HG03025 (cell line): ENCODE data around the gene UGT1A9.

Source experiments
- ATAC-seq: cut with Tn5 transposase; IDR thresholded peaks from one replicate; pipeline ENCODE4 v1.9.1; 2021; ENCODE audit warnings: mild to moderate bottlenecking, moderate library complexity; ENCODE audit not compliant: unreplicated experiment, low FRiP score

The UGT1A9 gene

GRCh38 chr2:233792720-233793119 is 121.0 kb downstream of the UGT1A9 start:
- ATAC-seq = no peak

- ATAC-seq = no peak
These were observed 121.9 kb downstream of the UGT1A9 start for GRCh38 chr2:233793465-233794127.

DNA sequence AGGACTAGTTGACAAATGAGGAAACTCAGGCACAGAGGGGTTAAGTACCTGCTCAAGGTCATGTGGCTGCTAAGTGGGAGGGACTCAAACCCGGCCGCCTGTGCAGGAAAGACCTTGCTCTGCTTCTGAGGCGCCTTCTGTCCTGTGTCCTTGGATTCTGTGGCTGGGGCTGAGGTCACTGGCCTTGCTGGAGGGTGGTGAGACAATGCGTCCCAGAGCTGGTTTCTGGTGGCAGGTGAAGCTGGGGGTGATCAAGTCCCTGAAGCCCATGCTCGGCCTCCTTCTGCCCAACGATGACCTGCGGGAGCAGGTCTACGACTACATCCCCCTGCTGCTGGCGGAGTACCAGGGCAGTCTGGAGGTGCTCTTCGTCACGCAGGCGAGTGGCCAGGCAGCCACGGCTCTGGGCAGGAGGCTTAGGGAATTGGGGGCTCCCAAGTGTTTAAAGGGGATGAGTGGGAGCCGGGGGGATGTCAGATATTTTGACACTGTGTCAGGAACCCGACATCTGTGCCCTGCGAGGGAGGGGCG is 122.5 kb downstream of the UGT1A9 start:
- no peak for ATAC-seq

- ATAC-seq = no peak
These were observed 124.1 kb downstream of the UGT1A9 start for GRCh38 chr2:233795735-233796171.

DNA sequence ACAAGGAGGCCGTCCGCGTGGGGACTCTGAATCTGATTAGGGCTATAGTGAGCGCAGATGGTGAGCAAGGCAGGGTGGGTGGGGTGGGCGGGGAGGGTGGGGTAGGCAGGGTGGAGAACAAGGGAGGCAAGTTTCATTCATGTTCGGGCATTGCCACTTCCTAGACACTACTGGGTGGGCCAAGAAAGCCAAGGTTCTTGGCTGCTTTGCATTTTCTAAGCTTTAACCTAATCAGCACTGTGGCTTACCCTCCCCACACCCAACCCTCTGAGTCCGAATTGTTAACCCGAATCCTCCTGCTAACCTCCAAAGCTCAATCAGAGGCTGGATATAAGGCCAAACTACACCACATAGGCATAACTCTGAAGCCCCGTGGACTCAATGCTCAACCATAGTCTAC is 124.6 kb downstream of the UGT1A9 start:
- ATAC-seq = no peak

DNA sequence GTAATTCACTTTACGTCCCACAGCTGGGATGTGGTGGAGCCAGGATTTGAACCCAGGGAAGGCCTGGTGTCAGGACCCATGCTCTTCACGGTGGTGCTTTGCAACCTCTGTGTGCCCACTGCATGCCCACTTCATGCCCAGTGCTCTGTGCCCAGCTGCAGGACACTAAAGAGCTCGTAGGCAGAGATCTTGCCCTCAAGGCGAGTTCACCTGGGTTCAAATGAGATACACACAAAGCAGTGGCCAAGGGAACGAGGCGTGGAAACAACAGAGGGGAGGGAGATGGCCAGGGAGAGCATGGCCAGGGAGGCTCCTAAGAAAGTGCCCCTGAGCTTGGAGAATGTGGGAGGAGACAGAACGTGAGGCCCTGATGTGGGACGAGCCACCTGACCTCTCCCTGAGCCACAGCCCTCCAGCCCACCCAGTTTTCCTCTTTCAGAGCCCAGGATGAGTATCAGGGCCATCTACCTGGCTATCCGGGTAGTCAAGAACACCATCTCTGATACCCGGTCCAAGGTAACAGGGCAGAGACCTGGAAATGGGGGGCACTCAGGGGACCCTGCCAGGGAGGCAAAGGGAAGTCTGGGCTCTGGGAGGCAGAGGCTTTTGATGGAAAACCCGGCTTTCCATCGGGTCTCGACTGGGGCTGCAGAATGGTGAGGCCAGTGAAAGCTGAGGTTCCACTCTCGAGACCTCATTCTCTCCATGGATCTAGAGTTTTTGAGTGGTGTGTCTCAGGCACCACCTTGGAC is 126.8 kb downstream of the UGT1A9 start:
- ATAC-seq = no peak

DNA sequence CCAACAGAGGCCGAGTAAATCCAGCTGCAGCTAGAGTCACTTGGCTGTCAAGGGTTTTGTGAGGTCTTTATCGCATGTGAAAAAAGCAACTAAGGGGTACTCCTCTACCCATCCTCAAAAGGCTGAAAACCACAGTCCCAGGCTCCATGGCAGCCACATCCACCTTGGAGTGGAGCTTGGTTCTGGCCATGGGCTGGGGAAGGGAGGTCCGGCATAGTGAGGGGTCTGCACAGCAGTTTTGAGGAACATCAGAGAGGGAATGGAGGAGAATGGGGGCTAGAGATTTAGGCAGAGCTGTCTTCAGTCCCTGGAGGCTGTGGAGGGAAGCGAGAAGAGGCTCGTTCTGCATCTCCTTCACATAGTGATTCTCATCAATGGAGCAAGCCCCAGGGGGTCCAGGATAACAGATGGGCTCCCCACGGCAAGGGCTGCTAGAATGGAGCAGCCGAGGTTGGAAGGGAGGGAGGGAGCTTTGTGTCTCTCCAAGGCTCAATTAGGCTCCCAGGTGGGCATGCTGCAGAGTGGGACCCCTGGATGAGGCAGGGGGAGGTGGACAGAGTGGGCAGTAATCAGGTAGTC is 127.5 kb downstream of the UGT1A9 start:
- no peak for ATAC-seq

DNA sequence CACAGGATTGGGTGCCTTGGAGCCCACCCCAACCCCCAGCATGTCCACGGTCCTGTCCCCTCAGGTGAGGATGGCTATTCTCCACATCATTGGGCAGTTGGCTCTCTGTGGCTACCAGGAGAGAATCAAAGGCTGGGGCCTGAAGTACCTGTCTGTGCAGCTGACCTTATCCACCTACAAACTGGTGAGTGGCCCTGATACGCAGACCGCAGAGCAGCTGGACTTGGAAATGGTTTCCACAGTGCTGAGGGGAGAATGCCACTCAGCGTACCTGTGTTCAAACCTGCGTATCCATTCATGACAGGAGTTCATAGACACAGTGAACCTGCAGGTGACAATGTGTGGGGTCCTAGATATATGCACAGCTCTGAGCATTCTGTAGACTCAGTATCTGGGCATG is 128.0 kb downstream of the UGT1A9 start:
- ATAC-seq = no peak

GRCh38 chr2:233800208-233800607 is 128.5 kb downstream of the UGT1A9 start:
- ATAC-seq = no peak

DNA sequence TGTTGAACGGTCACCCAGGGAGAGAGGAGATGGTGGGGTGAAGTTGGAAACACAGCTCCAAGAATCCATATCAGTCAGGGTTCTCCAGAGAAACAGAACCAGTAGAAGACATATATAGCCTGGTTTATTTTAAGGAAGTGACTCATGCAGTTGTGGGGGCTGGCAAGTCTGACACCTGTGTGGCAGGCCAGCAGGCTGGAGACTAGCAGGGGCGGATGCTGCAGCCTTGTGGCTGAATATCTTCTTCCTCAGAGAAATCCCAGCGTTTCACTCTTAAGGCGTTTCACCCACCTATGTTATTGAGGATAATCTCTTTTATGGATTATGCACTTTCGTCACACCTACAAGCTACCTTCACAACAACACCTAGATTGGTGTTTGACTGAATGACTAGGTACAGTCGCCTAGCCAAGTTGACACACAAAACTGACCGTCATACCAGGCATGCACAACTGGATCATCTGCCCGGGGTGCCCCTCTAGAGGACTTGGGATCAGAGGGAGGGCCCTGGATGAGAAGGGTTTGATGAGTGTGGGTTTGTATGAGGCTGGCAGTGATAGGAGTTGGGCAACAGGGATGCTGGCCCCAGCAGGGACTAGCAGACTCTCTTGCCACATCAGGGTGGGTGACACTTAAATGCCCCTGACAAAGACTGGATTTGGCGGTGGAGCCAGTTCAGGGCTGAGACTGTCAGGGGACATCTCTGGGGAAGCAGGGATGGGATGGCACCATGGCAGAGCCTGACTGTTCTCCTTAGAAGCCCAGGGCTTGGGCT is 129.8 kb downstream of the UGT1A9 start:
- no peak for ATAC-seq

DNA sequence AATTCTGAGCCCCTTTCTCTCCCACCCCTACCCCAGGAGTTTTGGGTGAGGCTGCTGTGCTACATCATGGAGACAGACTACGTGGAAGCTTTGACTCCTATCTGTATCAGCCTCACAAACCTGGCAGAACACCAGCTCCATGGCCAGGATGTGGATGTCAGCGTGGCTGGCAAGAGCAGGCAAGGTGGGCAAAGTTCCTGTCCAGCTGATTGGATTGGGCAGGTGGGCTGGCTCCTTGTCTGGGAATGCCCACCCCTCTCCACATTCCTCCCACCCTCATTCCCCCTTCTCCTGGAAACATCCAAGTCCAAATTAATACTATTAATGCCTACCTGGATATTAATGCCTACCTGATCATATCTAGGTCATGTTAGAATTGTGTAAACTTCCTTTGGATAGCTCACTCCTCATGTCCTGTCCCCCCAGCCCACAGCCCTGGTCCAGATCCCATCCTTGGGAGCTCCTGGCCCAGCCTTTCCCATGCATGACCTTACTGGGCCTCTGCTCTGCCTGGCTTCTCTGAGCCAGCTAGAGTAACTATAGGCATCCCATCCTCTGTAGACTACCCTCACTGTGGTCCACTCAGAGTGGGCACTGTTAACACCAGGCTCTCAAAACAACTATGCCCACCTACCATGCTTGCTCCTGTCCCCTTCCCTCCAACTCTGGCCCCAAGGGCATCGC is 130.6 kb downstream of the UGT1A9 start:
- ATAC-seq = no peak

- no peak for ATAC-seq
These were observed 131.7 kb downstream of the UGT1A9 start for GRCh38 chr2:233803292-233803911.

DNA sequence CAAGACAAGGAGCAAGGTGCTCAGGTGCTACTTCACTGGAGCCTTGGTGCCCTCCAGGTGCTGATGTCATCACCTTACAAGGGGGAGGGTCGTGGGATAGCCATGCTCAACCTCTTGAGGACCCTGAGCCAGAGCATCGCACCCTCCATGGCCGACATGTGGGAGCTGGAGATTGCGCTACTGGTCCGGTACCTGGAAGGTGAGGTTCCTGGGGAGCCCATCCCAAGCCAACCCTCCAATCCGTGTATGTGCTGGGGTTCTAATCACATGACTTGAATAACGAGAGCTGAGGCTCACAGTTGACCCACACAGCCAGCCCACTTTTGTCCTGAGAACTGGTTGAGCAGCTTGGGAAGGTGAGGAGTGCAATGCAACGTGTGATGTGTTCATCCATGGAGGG is 132.3 kb downstream of the UGT1A9 start:
- ATAC-seq = no peak

DNA sequence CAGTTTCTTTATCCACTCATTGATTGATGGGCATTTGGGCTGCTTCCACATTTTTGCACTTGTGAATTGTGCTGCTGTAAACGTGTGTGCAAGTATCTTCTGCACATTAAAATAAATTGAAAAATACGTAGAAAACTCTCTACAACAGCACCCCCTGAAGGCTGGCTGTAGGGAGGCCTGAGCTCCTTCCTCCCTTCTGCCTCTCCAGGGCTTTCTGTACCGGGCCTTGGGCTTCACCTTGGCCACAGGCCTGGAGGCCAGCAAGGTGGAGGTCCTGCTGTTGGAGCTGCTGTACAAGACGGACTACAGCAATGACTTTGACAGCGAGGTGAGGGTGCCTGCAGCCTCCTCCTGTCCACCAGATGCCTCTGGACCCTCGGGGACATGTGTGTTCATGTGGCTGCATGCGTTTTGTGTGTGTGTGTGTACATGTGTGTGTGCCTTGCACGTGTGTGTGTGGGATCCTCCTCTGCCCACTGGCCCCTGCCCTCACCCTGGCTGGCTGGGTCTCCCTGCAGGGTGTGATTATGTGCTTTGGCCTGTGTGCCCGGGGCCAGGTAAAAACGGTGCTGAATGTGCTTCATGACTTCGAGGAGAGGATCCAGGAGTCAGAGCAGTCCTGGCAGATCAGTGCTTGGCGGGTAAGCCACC is 135.6 kb downstream of the UGT1A9 start:
- ATAC-seq = no peak

DNA sequence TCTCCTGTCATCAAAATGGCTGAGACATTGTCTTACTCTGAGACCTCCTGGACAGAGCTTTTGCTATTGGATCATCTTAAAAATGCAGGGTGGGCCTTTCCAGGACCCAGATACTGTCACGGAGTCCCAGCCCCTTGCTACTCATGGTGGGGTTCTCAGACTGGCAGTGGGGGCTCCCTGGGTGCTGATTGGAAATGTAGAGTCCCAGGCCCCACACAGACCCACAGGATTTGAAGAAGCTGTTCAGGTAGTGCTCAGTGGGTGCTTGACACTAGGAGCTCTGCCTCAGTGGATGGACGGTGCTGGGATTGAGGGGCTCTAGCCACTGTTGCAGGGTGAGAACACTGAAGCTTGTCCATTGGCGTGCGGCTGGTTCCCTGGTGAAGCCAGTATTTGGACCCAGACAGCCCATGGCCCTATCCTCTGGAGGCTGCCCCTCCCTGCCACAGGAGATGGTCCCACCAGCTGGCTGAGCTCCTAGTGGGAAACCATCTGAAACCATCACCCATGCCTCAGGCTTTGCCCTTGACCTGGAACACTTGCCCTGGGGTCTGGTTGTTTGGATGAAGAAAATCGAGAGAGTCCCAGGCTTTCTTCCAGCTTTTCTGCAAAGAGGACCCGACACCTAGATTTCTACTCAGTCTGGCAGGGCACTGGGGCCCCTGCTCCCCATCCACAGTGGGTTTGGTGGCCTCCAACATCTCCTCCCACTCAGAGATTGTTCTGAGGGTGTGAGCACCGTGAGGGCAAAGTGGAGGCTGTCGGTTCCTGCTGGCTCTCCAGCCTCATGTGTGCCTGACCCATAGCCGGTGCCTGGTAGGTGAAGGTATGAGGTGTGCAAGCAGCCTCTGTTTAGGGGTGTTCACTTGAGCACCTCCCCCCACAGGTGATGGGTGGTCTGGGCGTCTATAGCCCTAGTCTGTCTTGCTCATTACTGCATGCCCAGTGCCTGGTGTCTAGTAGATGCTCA is 136.6 kb downstream of the UGT1A9 start:
- ATAC-seq = no peak

DNA sequence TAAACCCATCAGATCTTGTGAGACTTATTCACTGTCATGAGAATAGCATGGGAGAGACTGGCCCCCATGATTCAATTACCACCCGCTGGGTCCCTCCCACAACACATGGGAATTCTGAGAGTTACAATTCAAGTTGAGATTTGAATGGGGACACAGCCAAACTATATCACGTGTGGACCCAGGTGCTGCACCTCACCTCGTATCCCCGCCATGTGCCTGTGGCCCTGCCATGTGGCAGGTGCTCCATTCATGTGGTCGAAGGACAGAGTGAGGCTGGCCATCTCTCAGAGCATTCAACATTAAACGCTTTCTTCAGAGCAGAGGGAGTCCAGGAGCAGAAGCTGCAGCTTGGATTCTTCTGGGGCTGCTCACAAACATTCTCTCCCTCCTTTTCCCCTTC is 138.7 kb downstream of the UGT1A9 start:
- no peak for ATAC-seq

DNA sequence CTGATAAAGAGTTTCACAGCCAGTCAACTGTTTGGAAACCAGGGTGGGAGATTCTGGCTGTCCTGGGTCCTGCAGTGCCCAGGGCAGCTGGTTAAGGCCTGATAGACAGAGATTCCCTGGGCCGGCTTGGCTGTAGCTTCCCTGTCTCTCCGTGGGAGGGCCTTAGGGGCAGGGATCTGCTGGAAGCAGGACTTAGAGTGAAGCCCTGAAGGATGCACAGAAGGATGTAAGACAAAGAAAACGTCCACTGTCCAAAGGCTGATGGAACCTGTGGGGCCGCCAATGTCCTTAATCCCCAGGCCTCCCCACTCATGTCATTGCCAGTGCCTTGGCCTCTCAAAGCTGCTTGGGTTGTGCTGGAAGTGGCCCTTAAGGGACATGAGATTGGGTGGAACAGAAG is 139.4 kb downstream of the UGT1A9 start:
- ATAC-seq = no peak

DNA sequence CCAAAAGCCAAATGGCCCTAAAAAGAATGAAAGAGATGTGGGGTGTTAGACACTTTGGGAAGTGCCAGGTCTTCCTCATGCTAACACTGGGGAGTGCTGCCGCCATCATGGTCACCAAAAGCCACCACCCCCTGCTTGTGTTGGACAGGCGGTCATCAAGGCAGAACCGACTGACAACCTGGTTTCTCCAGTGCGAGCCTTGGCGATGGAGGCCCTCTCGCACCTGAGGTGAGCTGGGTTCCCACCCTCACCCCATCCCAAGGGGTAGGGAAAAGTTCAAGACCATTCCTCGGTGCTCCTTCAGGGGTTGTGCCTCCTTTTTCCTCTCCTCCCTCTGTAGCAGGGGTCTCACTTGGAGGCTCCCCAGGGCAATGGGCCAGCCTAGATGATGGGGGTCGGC is 140.0 kb downstream of the UGT1A9 start:
- no peak for ATAC-seq
